Progenitor cell of endocrine pancreas (in vitro differentiated cells): ENCODE data around the gene ZNF407. TPM values are rescaled to one million over a fixed set of nuclear protein-coding genes. Genes with fewer than 3 reads are reported as not detected.

ENCODE experiments used
- DNase-seq: peaks from one replicate; pipeline ENCODE4 v3.0.0; 2021; ENCODE audit warnings: low spot score; ENCODE audit not compliant: unreplicated experiment
- H3K27ac Mint-ChIP-seq: 2 replicates; pipeline ENCODE4 v1.8.0; 2021; ENCODE audit warnings: mild to moderate bottlenecking, moderate library complexity, mixed read lengths
- H3K27me3 Mint-ChIP-seq: 2 replicates; pipeline ENCODE4 v1.8.0; 2021; ENCODE audit warnings: mixed read lengths
- H3K36me3 Mint-ChIP-seq: 2 replicates; pipeline ENCODE4 v1.8.0; 2022; ENCODE audit warnings: mixed read lengths; ENCODE audit not compliant: insufficient read depth
- H3K4me1 Mint-ChIP-seq: 2 replicates; pipeline ENCODE4 v1.8.0; 2021; ENCODE audit warnings: low read depth, mixed read lengths
- H3K4me3 Mint-ChIP-seq: 2 replicates; pipeline ENCODE4 v1.8.0; 2021; ENCODE audit warnings: low read depth, mild to moderate bottlenecking, moderate library complexity, mixed read lengths
- H3K9me3 Mint-ChIP-seq: 2 replicates; pipeline ENCODE4 v1.8.0; 2021; ENCODE audit warnings: low read depth, mixed read lengths
- CTCF ChIP-seq: fragments of 200-600 bp; sonication (generic); IDR thresholded peaks from one replicate; pipeline ENCODE4 v1.5.0; 2021; ENCODE audit warnings: antibody characterized with exemption, mild to moderate bottlenecking; ENCODE audit not compliant: unreplicated experiment
- total RNA-seq: library from RNA; stranded (reverse); gene quantifications from 2 replicates; pipeline ENCODE4 v1.2.1, GENCODE V29; 2021

The ZNF407 gene
- total RNA-seq, 1 donor from 2014 or later: 18.1 TPM

GRCh38 chr18:74942319-74942910 is 344.7 kb downstream of the ZNF407 start:
- no peak for TF ChIP-seq CTCF
- H3K9me3 Mint-ChIP-seq: no peaks in the 10 kb centered on the region
- DNase-seq: no peak
- H3K27me3 Mint-ChIP-seq: no peaks in the 10 kb centered on the region
- peaks cover 12% of the 10 kb centered on the region for H3K4me1 Mint-ChIP-seq
- no peak overlapping the region for H3K27ac Mint-ChIP-seq
- H3K4me3 Mint-ChIP-seq: no peak overlapping the region
- H3K36me3 Mint-ChIP-seq: peaks cover 1% of the 10 kb centered on the region

- no peak for DNase-seq
- peaks cover 1% of the 10 kb centered on the region for H3K36me3 Mint-ChIP-seq
- H3K4me1 Mint-ChIP-seq: peaks cover 12% of the 10 kb centered on the region
- no peaks in the 10 kb centered on the region for H3K9me3 Mint-ChIP-seq
- no peaks in the 10 kb centered on the region for H3K27me3 Mint-ChIP-seq
- peak overlapping the region; percentile 46 for H3K27ac Mint-ChIP-seq
- no peak overlapping the region for H3K4me3 Mint-ChIP-seq
- no peak for TF ChIP-seq CTCF
These were observed 347.0 kb downstream of the ZNF407 start for GRCh38 chr18:74944676-74945075.

GRCh38 chr18:74945774-74946545 is 348.3 kb downstream of the ZNF407 start:
- DNase-seq: no peak
- H3K27me3 Mint-ChIP-seq: no peaks in the 10 kb centered on the region
- no peaks in the 10 kb centered on the region for H3K9me3 Mint-ChIP-seq
- H3K4me1 Mint-ChIP-seq: peaks cover 20% of the 10 kb centered on the region
- H3K36me3 Mint-ChIP-seq: peaks cover 1% of the 10 kb centered on the region
- H3K27ac Mint-ChIP-seq: no peak overlapping the region
- TF ChIP-seq CTCF: no peak
- H3K4me3 Mint-ChIP-seq: no peak overlapping the region

- Mint-ChIP-seq H3K27me3 (no peaks in the 10 kb centered on the region), H3K36me3 (no peaks in the 10 kb centered on the region), H3K4me1 (peaks cover 25% of the 10 kb centered on the region), H3K27ac (no peak overlapping the region), H3K4me3 (no peak overlapping the region), H3K9me3 (no peaks in the 10 kb centered on the region)
- TF ChIP-seq CTCF: no peak
- DNase-seq: no peak
These were observed 349.1 kb downstream of the ZNF407 start for GRCh38 chr18:74946646-74947375.

- no peak for DNase-seq
- Mint-ChIP-seq H3K9me3 (no peaks in the 10 kb centered on the region), H3K27me3 (no peaks in the 10 kb centered on the region), H3K4me3 (no peak overlapping the region), H3K27ac (no peak overlapping the region), H3K4me1 (peaks cover 25% of the 10 kb centered on the region), H3K36me3 (no peaks in the 10 kb centered on the region)
- TF ChIP-seq CTCF: no peak
These were observed 349.7 kb downstream of the ZNF407 start for GRCh38 chr18:74947417-74947816.
